ENCODE measurements around the gene ALDH1A2. TPM values are rescaled to one million over a fixed set of nuclear protein-coding genes. Genes with fewer than 3 reads are reported as not detected.

Gene ALDH1A2
- total RNA-seq, 1 experiment from 2014 or later, result 0.22 TPM

- Histone ChIP-seq H3K4me3 (ENCODE audit: low read length) (no peak overlapping the region), H2AFZ (ENCODE audit: low read length) (no peak overlapping the region), H3K9ac (ENCODE audit: low read length) (no peak overlapping the region), H3K9me3 (ENCODE audit: low read length) (no peaks in the 10 kb centered on the region), H3K36me3 (ENCODE audit: low read depth, low read length) (no peaks in the 10 kb centered on the region), H4K20me1 (ENCODE audit: low read length) (no peaks in the 10 kb centered on the region), H3K27me3 (ENCODE audit: low read length) (no peaks in the 10 kb centered on the region), H3K79me2 (ENCODE audit: low read length) (no peaks in the 10 kb centered on the region), H3K9me2 (replicated peaks; ENCODE audit: low read length) (no peaks in the 10 kb centered on the region), H3F3A (ENCODE audit: low read length, unreplicated experiment) (no peaks in the 10 kb centered on the region), H3K27ac (ENCODE audit: low read length) (no peak overlapping the region), H3K4me2 (ENCODE audit: low read length) (no peak overlapping the region), H3K4me1 (ENCODE audit: insufficient read depth, low read length) (peaks cover 8% of the 10 kb centered on the region; the same call in 1 of the 2 replicates)
- intact Hi-C loops (cut with micrococcal nuclease), result no loop called here
- ChIA-PET CTCF (no interaction called here), POLR2A (ENCODE audit: unreplicated experiment) (no interaction called here)
- DNase-seq (no peak), ATAC-seq (no peak)
- no TSS peak for BruUV-seq (replicated peaks)
- TF ChIP-seq CTCF (conservative IDR thresholded peaks at IDR 0.05; ENCODE audit: low read depth, low read length), result no peak
- no peak for TF ChIP-seq EZH2phosphoT487 (IDR thresholded peaks at IDR 0.05; ENCODE audit: borderline replicate concordance, low read length)
- no peak for TF ChIP-seq EZH2 (IDR thresholded peaks at IDR 0.05; ENCODE audit: low read length, unreplicated experiment)
Observed at GRCh38 chr15:57925650-57926049, 139.9 kb downstream of the ALDH1A2 start.

DNA sequence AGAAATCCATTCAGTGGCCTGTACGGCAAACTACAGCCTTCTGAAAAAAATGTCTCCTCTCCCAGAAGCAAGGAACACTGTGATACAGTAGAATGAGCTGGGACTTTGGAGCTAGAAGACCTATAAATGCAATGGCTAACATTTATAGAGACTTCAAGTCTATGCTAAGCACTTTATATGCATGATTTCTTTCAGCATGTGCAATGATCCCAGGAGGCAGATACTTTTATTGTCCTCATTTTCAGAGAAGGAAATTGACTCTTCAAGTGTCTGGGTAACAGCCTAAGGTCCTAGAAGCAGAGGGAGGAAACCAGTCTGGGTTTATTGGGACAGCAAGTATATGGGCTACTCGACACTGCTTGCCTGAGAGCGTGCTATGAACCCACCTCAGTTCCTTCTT lies 140.9 kb downstream of the ALDH1A2 start:
- TF ChIP-seq EZH2 (IDR thresholded peaks at IDR 0.05; ENCODE audit: low read length, unreplicated experiment), result no peak
- H3K79me2 ChIP-seq (ENCODE audit: low read length), result no peaks in the 10 kb centered on the region
- H3K9me3 ChIP-seq (ENCODE audit: low read length), result no peaks in the 10 kb centered on the region
- no peaks in the 10 kb centered on the region for H3K36me3 ChIP-seq (ENCODE audit: low read depth, low read length)
- no peaks in the 10 kb centered on the region for H3K9me2 ChIP-seq (replicated peaks; ENCODE audit: low read length)
- ChIA-PET POLR2A (ENCODE audit: unreplicated experiment) (no interaction called here), CTCF (no interaction called here)
- H3K4me3 ChIP-seq (ENCODE audit: low read length), result no peak overlapping the region
- peaks cover 15% of the 10 kb centered on the region for H3K4me1 ChIP-seq (ENCODE audit: insufficient read depth, low read length)
- H3K9ac ChIP-seq (ENCODE audit: low read length), result no peak overlapping the region
- intact Hi-C loops (cut with micrococcal nuclease), result loop anchor here (5.0 kb wide), 1 partner anchor 52 kb away; no protein-coding TSS in a partner anchor
- no peak overlapping the region for H3K4me2 ChIP-seq (ENCODE audit: low read length)
- DNase-seq (no peak), ATAC-seq (no peak)
- H2AFZ ChIP-seq (ENCODE audit: low read length), result no peak overlapping the region
- H3K27me3 ChIP-seq (ENCODE audit: low read length), result no peaks in the 10 kb centered on the region
- no TSS peak for BruUV-seq (replicated peaks)
- no peak overlapping the region for H3K27ac ChIP-seq (ENCODE audit: low read length)
- H3F3A ChIP-seq (ENCODE audit: low read length, unreplicated experiment), result no peaks in the 10 kb centered on the region
- no peaks in the 10 kb centered on the region for H4K20me1 ChIP-seq (ENCODE audit: low read length)

GRCh38 chr15:57923750-57924149 lies 141.8 kb downstream of the ALDH1A2 start:
- Histone ChIP-seq H3K4me1 (ENCODE audit: insufficient read depth, low read length) (peaks cover 17% of the 10 kb centered on the region), H3K27ac (ENCODE audit: low read length) (no peak overlapping the region), H2AFZ (ENCODE audit: low read length) (no peak overlapping the region), H3K9me3 (ENCODE audit: low read length) (no peaks in the 10 kb centered on the region), H3K27me3 (ENCODE audit: low read length) (no peaks in the 10 kb centered on the region), H3F3A (ENCODE audit: low read length, unreplicated experiment) (no peaks in the 10 kb centered on the region), H3K4me3 (ENCODE audit: low read length) (no peak overlapping the region), H3K79me2 (ENCODE audit: low read length) (no peaks in the 10 kb centered on the region), H4K20me1 (ENCODE audit: low read length) (no peaks in the 10 kb centered on the region), H3K36me3 (ENCODE audit: low read depth, low read length) (no peaks in the 10 kb centered on the region), H3K9ac (ENCODE audit: low read length) (no peak overlapping the region), H3K4me2 (ENCODE audit: low read length) (no peak overlapping the region), H3K9me2 (replicated peaks; ENCODE audit: low read length) (no peaks in the 10 kb centered on the region)
- CTCF ChIA-PET, result interaction anchor here (0.6 kb wide), 1 partner anchor 257 kb away, joined by 4 read pairs; no protein-coding TSS in a partner anchor
- BruUV-seq (replicated peaks), result no TSS peak
- POLR2A ChIA-PET (ENCODE audit: unreplicated experiment), result no interaction called here
- no peak for TF ChIP-seq EZH2phosphoT487 (IDR thresholded peaks at IDR 0.05; ENCODE audit: borderline replicate concordance, low read length)
- TF ChIP-seq EZH2 (IDR thresholded peaks at IDR 0.05; ENCODE audit: low read length, unreplicated experiment), result no peak
- no peak for TF ChIP-seq CTCF (conservative IDR thresholded peaks at IDR 0.05; ENCODE audit: low read depth, low read length)
- DNase-seq (no peak), ATAC-seq (no peak)
- intact Hi-C loops (cut with micrococcal nuclease), result loop anchor here (5.0 kb wide), 1 partner anchor 51 kb away; no protein-coding TSS in a partner anchor

Measured in PC-3 (cell line).